Mesothelial cell of epicardium (in vitro differentiated cells): ENCODE measurements around the gene POLR1H. TPM values are rescaled to one million over a fixed set of nuclear protein-coding genes. Genes with fewer than 3 reads are reported as not detected.

Source experiments
- DNase-seq, 2 experiments: peaks; one replicate each; pipeline ENCODE4 v3.0.0; 2021; ENCODE audit warnings: low spot score in 2 of 2; ENCODE audit not compliant: unreplicated experiment in 2 of 2
- H3K27ac Mint-ChIP-seq: 2 replicates; pipeline ENCODE4 v1.8.0; 2021; ENCODE audit warnings: mixed read lengths
- H3K27me3 Mint-ChIP-seq: 2 replicates; pipeline ENCODE4 v1.8.0; 2021; ENCODE audit warnings: low read depth, mixed read lengths
- H3K36me3 Mint-ChIP-seq: 2 replicates; pipeline ENCODE4 v1.8.0; 2021; ENCODE audit warnings: mixed read lengths
- H3K4me1 Mint-ChIP-seq: 2 replicates; pipeline ENCODE4 v1.8.0; 2021; ENCODE audit warnings: mixed read lengths
- H3K4me3 Mint-ChIP-seq: 2 replicates; pipeline ENCODE4 v1.8.0; 2021; ENCODE audit warnings: mild to moderate bottlenecking, moderate library complexity, mixed read lengths
- H3K9me3 Mint-ChIP-seq: 2 replicates; pipeline ENCODE4 v1.8.0; 2021; ENCODE audit warnings: mixed read lengths
- total RNA-seq: library from RNA; stranded (reverse); gene quantifications from 3 replicates; pipeline ENCODE4 v1.2.1, GENCODE V29; 2021
- TF ChIP-seq, protein P1 (sequence below): fragments of 200-600 bp; sonication (generic); IDR thresholded peaks from one replicate; pipeline ENCODE4 v1.5.0; 2021; ENCODE audit warnings: antibody characterized with exemption; ENCODE audit not compliant: unreplicated experiment

The POLR1H gene
- total RNA-seq, 1 donor from 2014 or later = 31.1 TPM

DNA sequence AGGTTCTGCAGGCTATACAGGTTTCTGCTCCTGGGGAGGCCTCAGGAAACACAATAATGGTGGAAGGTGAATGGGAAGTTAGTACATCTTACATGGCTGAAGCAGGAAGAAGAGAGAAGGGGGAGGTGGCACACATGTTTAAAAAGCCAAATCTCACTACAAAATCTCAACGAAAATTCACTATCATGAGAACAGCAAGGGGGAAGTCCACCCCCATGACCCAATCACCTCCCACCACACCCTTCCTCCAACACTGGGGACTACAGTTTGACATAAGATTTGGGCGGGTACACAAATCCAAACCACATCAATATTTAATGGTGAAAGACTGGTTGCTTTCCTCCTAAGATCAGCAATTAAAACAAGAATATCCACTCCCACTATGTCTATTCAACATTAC lies 13.8 kb upstream of the POLR1H start:
- Mint-ChIP-seq H3K4me3 (no peak overlapping the region), H3K4me1 (no peaks in the 10 kb centered on the region), H3K27me3 (no peaks in the 10 kb centered on the region), H3K9me3 (no peaks in the 10 kb centered on the region), H3K36me3 (no peaks in the 10 kb centered on the region), H3K27ac (no peak overlapping the region)
- no peak for DNase-seq
- TF ChIP-seq, protein P1, sequence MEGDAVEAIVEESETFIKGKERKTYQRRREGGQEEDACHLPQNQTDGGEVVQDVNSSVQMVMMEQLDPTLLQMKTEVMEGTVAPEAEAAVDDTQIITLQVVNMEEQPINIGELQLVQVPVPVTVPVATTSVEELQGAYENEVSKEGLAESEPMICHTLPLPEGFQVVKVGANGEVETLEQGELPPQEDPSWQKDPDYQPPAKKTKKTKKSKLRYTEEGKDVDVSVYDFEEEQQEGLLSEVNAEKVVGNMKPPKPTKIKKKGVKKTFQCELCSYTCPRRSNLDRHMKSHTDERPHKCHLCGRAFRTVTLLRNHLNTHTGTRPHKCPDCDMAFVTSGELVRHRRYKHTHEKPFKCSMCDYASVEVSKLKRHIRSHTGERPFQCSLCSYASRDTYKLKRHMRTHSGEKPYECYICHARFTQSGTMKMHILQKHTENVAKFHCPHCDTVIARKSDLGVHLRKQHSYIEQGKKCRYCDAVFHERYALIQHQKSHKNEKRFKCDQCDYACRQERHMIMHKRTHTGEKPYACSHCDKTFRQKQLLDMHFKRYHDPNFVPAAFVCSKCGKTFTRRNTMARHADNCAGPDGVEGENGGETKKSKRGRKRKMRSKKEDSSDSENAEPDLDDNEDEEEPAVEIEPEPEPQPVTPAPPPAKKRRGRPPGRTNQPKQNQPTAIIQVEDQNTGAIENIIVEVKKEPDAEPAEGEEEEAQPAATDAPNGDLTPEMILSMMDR = no peak

DNA sequence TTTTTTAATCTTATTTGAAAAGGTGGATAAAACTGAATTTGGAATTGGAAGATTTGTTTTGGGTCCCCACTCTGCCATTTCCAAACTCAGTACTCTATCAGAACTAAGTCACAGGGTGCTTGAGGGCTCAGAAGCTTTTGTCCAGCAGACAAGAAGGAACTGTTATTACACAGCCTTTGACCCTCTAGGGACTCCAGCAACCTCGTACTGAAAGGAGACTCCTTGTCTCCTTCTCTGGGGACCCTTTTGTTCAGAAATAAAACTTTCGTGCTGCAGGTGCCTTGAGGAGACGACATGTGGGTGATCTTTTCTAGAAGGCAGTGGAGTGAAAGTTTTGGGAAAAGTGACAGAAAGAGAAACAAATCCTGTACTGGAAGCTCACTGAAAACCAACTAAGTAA lies 7.4 kb upstream of the POLR1H start:
- Mint-ChIP-seq H3K27me3 (no peaks in the 10 kb centered on the region), H3K4me1 (no peaks in the 10 kb centered on the region), H3K27ac (no peak overlapping the region), H3K36me3 (peaks cover 11% of the 10 kb centered on the region), H3K4me3 (no peak overlapping the region), H3K9me3 (no peaks in the 10 kb centered on the region)
- TF ChIP-seq, protein P1 = no peak
- DNase-seq = no peak

DNA sequence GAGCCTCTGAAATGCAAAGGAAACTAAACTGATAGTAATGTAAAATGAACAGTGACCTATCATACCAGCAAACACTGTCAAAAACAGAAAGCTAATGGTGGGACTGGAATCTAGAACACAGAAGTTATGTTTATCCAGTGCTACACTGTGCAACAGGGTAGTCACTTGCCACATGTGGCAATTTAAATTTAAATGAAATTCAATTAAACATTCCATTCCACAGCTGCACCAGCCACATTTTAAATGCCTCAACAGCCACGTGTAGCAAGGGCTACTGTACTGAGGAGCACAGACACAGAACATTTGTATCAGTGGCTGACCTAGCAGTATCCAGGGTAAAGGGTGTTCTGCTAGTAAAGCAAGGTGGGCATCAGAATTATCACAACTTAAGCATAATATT lies 5.6 kb upstream of the POLR1H start:
- Mint-ChIP-seq H3K4me1 (peaks cover 8% of the 10 kb centered on the region), H3K27me3 (no peaks in the 10 kb centered on the region), H3K4me3 (no peak overlapping the region), H3K27ac (no peak overlapping the region), H3K36me3 (peaks cover 11% of the 10 kb centered on the region), H3K9me3 (no peaks in the 10 kb centered on the region)
- TF ChIP-seq, protein P1 = no peak
- DNase-seq = no peak

DNA sequence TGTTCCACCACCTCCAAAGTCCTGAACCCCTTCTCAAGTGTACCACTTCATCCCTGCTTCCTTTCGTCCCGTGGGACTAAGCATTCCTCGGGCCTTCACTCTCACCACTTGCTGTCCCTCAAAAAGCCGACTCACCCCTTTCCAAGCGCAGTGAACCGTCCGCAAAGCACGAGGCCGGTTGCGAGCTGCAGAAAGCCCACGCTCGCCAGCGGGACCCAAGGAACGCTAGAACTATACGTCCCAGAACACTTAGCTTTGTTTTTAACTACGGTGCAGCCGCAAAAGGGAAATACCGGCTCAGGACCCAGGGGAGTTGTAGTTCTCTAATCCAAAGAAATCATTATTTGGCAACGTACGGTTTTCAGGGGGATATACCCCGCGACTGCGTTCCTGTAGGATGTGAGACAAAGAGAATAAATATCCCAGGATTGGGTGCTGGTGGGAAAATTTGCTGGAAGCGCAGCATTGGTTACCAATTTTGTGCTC lies 416 bp upstream of the POLR1H start:
- peak overlapping the region; percentile 96 for H3K4me3 Mint-ChIP-seq
- H3K27ac Mint-ChIP-seq = peak overlapping the region; percentile 98
- H3K9me3 Mint-ChIP-seq = no peaks in the 10 kb centered on the region
- H3K27me3 Mint-ChIP-seq = no peaks in the 10 kb centered on the region
- H3K4me1 Mint-ChIP-seq = peaks cover 26% of the 10 kb centered on the region
- DNase-seq = peak in 1 of 2 experiments; percentile 41
- TF ChIP-seq, protein P1 = no peak
- H3K36me3 Mint-ChIP-seq = peaks cover 14% of the 10 kb centered on the region

DNA sequence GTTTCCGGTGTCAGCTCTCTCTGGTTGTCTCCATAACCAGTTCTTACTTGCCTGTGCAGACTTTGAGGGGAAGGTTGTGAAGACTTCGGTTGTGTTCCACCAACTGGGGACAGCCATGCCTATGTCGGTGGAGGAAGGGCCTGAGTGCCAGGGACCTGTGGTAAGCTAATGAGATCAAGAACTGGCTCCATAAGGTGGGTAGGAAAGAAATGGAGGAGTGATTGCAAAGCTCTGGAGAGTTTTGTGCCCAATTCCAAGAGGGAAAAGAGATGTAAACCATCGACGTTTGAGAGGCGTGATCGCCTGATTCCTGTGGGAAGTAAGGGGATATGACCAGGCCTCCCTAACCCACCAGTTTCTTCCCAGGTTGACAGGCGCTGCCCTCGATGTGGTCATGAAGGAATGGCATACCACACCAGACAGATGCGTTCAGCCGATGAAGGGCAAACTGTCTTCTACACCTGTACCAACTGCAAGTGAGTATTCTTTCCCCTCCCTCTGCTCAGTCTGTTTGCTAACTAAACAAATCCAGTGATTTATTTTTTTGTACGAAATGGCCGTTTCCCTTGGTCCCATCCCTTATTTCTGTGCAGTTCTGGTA lies 893 bp downstream of the POLR1H start:
- no peaks in the 10 kb centered on the region for H3K9me3 Mint-ChIP-seq
- TF ChIP-seq, protein P1 = no peak
- H3K27ac Mint-ChIP-seq = peak overlapping the region; percentile 98
- no peaks in the 10 kb centered on the region for H3K27me3 Mint-ChIP-seq
- no peak for DNase-seq
- H3K4me3 Mint-ChIP-seq = peak overlapping the region; percentile 96
- H3K4me1 Mint-ChIP-seq = peaks cover 35% of the 10 kb centered on the region
- H3K36me3 Mint-ChIP-seq = peaks cover 14% of the 10 kb centered on the region
